ENCODE results near the gene PLK2. TPM values are rescaled to one million over a fixed set of nuclear protein-coding genes. Genes with fewer than 3 reads are reported as not detected.

The PLK2 gene
- polyA plus RNA-seq, 1 donor (not counting 4 experiments of a cell fraction or from before 2014, with no cell fraction given): 295 TPM

GRCh38 chr5:58505971-58506640 is 46.2 kb upstream of the PLK2 start:
- H2AFZ ChIP-seq (ENCODE audit: control insufficient read depth, low read length): no peak overlapping the region
- TF ChIP-seq CTCF (optimal IDR thresholded peaks at IDR 0.05 in 1 of 3, IDR thresholded peaks at IDR 0.05 in 1 of 3, conservative IDR thresholded peaks at IDR 0.05 in 1 of 3; ENCODE audit: extremely low read depth in 1 of 3, insufficient read depth in 2 of 3, low read length in 3 of 3) (no peak), EZH2 (IDR thresholded peaks at IDR 0.05; ENCODE audit: low read length) (no peak)
- no peak overlapping the region for H3K9ac ChIP-seq (ENCODE audit: control insufficient read depth, extremely low read depth, insufficient read depth, low read length)
- H3K4me1 ChIP-seq (ENCODE audit: control insufficient read depth, extremely low read depth, insufficient read depth, low read length): no peaks in the 10 kb centered on the region
- H3K9me1 ChIP-seq (ENCODE audit: control insufficient read depth, extremely low read depth, insufficient read depth, low read length): no peaks in the 10 kb centered on the region
- peaks cover 14% of the 10 kb centered on the region for H3K27me3 ChIP-seq (ENCODE audit: control insufficient read depth, extremely low read depth, insufficient read depth, low read length)
- FAIRE-seq (no peak), DNase-seq (ENCODE audit: low read depth, low spot score) (no peak)
- no peak overlapping the region for H3K4me3 ChIP-seq (ENCODE audit: control insufficient read depth in 2 of 3, extremely low read depth in 1 of 3, insufficient read depth in 2 of 3, low read depth in 1 of 3, low read length in 3 of 3)
- dilution Hi-C loops (cut with MboI; ENCODE audit: extremely low pct_ligation_motif_present, low sequenced_read_pairs): loop anchor here (25.0 kb wide), 1 partner anchor 306 kb away; no protein-coding TSS in a partner anchor
- no peaks in the 10 kb centered on the region for H3K79me2 ChIP-seq (ENCODE audit: control insufficient read depth, insufficient read depth, low read length)
- H3K27ac ChIP-seq (ENCODE audit: control insufficient read depth, insufficient read depth, low read length): no peak overlapping the region
- H3K36me3 ChIP-seq (ENCODE audit: control insufficient read depth in 2 of 2, extremely low read depth in 1 of 2, insufficient read depth in 2 of 2, low read length in 2 of 2): no peaks in the 10 kb centered on the region
- no peaks in the 10 kb centered on the region for H4K20me1 ChIP-seq (ENCODE audit: control insufficient read depth, extremely low read depth, insufficient read depth, low read length)
- no peak overlapping the region for H3K4me2 ChIP-seq (ENCODE audit: control insufficient read depth, extremely low read depth, insufficient read depth, low read depth, low read length)
- H3K9me3 ChIP-seq (ENCODE audit: control insufficient read depth, low read depth, low read length): no peaks in the 10 kb centered on the region

- Histone ChIP-seq H3K4me2 (ENCODE audit: control insufficient read depth, extremely low read depth, insufficient read depth, low read depth, low read length) (no peak overlapping the region), H3K9ac (ENCODE audit: control insufficient read depth, extremely low read depth, insufficient read depth, low read length) (no peak overlapping the region), H3K79me2 (ENCODE audit: control insufficient read depth, insufficient read depth, low read length) (no peaks in the 10 kb centered on the region), H3K36me3 (ENCODE audit: control insufficient read depth in 2 of 2, extremely low read depth in 1 of 2, insufficient read depth in 2 of 2, low read length in 2 of 2) (no peaks in the 10 kb centered on the region), H3K4me1 (ENCODE audit: control insufficient read depth, extremely low read depth, insufficient read depth, low read length) (no peaks in the 10 kb centered on the region), H3K27ac (ENCODE audit: control insufficient read depth, insufficient read depth, low read length) (no peak overlapping the region), H3K9me3 (ENCODE audit: control insufficient read depth, low read depth, low read length) (no peaks in the 10 kb centered on the region), H3K4me3 (ENCODE audit: control insufficient read depth in 2 of 3, extremely low read depth in 1 of 3, insufficient read depth in 2 of 3, low read depth in 1 of 3, low read length in 3 of 3) (no peak overlapping the region), H4K20me1 (ENCODE audit: control insufficient read depth, extremely low read depth, insufficient read depth, low read length) (no peaks in the 10 kb centered on the region), H2AFZ (ENCODE audit: control insufficient read depth, low read length) (no peak overlapping the region), H3K27me3 (ENCODE audit: control insufficient read depth, extremely low read depth, insufficient read depth, low read length) (peaks cover 14% of the 10 kb centered on the region), H3K9me1 (ENCODE audit: control insufficient read depth, extremely low read depth, insufficient read depth, low read length) (no peaks in the 10 kb centered on the region)
- FAIRE-seq (no peak), DNase-seq (ENCODE audit: low read depth, low spot score) (no peak)
- TF ChIP-seq EZH2 (IDR thresholded peaks at IDR 0.05; ENCODE audit: low read length) (no peak), CTCF (optimal IDR thresholded peaks at IDR 0.05 in 1 of 3, IDR thresholded peaks at IDR 0.05 in 1 of 3, conservative IDR thresholded peaks at IDR 0.05 in 1 of 3; ENCODE audit: extremely low read depth in 1 of 3, insufficient read depth in 2 of 3, low read length in 3 of 3) (no peak)
- dilution Hi-C loops (cut with MboI; ENCODE audit: extremely low pct_ligation_motif_present, low sequenced_read_pairs): loop anchor here (25.0 kb wide), 1 partner anchor 307 kb away; no protein-coding TSS in a partner anchor
Observed at GRCh38 chr5:58505502-58505901, 45.6 kb upstream of the PLK2 start.

All from keratinocyte (primary cell).